ENCODE data around the gene NFKBIE.

NFKBIE gene

GRCh38 chr6:44272529-44272928 lies 7.2 kb upstream of the NFKBIE start:
- DNase-seq: no peak

DNA sequence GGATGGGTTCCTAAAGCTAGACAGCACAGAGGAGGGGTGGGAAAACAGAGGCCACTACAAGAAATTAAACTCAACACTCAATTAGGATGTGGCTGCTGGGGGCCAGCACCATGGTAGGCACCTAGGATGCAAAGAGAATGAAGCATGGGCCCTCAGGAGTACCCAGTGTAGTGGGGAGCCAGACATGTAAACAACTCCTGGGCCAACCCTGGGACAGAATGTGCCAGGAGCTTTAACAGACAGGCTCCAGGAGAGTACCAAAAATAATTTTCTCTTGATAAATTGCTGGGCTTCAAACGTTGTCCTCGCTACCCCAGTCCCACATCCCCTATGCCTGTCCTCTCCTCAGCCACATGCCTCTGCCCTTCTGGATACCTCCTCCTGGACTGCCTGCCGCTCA lies 6.6 kb upstream of the NFKBIE start:
- DNase-seq: no peak

DNA sequence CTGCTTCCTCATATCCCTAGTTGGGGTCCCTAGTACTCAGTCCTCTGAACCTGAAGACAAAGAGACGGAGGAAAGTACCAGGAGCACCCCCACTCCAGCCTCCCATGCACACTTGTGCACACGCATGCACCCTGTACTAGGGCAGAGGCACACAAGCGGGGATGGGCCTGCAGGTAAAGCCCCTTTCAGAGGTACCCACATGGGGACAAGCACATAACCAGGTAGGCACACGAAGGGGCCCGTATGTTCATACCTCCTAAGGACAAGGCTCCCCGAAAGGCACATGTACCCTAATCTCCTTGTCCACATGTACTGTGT lies 6.0 kb upstream of the NFKBIE start:
- no peak for DNase-seq

- DNase-seq: peak; percentile 73
Observed at GRCh38 chr6:44270526-44271405, 5.4 kb upstream of the NFKBIE start.

- DNase-seq: peak; percentile 65
Observed at GRCh38 chr6:44269921-44270525, 4.7 kb upstream of the NFKBIE start, which contains the start of gene TMEM151B. Gene TMEM151B, plus strand, starts transcription at chr6:44270450. Its CDS starts 293 bp downstream, at chr6:44270743.

GRCh38 chr6:44269178-44269920 lies 4.0 kb upstream of the NFKBIE start:
- DNase-seq: no peak

- DNase-seq: peak; percentile 81
Observed at GRCh38 chr6:44268095-44268628, 2.8 kb upstream of the NFKBIE start.

DNA sequence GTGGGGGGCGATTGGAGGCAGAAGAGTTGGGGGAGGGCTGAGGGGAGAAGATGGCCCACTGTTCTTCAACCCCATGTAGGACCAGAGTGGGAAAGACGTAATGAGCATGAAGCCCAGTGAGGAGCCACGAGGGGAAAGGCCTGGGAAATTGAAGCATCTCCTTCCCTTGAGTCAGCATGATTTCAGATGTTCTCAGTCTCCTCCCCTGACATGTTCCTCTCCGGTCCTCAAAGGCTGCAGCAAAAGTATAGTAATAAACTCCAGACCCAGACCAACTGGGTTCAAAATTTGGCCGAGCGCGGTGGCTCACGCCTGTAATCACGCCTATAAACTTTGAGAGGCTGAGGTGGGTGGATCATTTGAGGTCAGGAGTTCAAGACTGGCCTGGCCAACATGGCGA lies 1.9 kb upstream of the NFKBIE start:
- no peak for DNase-seq

- no peak for DNase-seq
Observed at GRCh38 chr6:44266347-44266746, 996 bp upstream of the NFKBIE start.

DNA sequence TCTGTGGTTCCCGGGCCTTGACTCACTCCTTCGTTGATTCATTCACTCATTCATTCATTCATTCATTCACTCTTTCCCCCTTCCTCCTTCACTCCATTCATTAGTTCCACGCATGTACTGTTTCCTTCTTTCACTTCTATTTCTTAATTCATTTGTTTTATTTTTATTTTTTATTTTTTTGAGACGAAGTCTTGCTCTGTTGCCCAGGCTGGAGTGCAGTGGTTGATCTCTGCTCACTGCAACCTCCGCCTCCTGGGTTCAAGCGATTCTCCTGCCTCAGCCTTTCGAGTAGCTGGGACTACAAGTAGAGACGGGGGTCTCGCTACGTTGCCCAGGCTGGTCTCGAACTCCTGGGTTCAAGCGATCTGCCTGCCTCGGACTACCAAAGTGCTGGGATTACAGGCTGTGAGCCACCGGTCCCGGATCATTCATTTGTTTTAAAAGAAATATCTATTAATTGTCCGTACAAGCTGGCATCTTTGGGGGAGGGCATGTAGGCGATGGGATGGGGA lies 427 bp upstream of the NFKBIE start:
- DNase-seq: no peak

DNA sequence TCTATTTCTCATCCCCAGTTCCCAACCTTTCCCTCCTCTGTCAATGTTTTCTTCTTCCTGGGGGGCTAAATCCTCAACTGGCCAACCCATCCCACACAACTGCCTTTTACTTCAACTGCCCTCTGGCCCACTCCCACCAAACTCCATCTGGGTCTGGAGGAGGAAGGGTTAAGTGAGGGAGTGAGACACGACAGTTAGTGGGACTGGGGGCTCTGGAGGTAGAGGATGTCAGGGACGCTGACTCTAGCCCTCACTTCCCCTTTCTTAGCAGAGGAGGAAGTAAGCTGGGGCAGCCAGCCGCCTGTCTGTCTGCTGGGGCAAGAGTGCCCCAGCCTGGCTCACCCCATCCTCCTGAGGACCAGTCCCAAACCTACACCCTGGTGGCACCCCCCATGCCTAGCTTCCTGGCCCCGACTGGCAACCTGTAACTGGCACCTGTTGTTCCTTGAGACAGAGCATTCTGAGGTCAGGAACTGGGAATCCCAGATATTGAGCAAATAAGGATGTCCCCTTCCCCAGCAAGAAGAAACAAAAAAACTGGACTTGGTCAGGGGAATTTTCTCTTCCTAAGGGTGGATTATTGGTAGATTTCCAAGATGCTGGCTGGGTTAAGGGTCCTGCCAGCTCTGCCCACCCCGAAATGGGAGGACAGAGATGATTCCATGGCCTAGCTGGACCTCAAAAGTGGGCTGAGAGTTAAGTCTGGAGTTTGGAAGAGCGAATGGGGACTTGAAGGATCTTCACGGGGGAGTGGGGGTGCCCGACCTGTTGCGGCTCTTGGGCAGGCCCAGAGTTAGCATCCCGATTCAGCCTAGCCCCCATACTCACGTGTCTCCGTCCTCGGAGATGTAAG lies 971 bp downstream of the NFKBIE start:
- no peak for DNase-seq

GRCh38 chr6:44263354-44264100 lies 1.8 kb downstream of the NFKBIE start:
- no peak for DNase-seq

GRCh38 chr6:44262467-44263353 lies 2.6 kb downstream of the NFKBIE start:
- no peak for DNase-seq

- no peak for DNase-seq
Observed at GRCh38 chr6:44261581-44261980, 3.8 kb downstream of the NFKBIE start.

DNA sequence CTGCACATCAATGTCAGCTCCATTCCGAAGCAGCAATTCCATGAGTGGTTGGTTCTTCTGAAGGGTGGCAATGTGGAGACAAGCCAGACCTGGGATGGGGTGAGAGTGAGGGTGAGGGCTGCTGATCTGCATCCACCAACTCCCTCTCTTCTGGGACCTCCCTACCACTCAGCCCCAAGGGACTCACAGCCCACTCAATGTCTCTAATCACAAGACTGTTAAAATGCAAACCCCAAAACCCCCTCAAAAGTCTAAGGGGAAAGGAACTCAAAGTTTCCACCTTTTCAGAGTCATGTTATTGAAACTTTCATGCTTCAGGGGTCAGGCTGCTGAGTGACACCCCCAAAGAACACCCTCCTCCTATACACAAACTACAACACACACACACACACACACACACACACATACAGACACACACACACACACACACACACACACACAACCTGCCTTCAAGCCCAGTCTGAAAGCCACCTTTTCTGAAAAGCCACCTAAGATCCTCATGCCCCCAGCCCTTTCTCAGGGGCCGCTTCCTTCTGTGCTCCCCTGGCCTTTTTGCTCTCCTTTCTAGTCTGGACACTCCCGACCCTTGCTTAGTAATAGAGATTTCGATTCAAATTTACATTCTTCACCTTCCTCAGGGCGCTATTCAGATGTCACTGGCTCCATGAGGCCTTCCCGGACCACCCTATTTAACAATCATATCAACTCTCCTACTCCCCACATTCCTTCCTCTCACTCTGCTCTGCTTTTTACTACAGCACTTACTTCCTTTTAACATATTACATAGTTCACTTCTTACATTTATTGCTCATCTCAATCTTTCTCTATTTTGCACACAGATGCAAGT lies 4.7 kb downstream of the NFKBIE start:
- DNase-seq: no peak

- DNase-seq: no peak
Observed at GRCh38 chr6:44260011-44260410, 5.3 kb downstream of the NFKBIE start.

- no peak for DNase-seq
Observed at GRCh38 chr6:44258921-44259320, 6.4 kb downstream of the NFKBIE start.

DNA sequence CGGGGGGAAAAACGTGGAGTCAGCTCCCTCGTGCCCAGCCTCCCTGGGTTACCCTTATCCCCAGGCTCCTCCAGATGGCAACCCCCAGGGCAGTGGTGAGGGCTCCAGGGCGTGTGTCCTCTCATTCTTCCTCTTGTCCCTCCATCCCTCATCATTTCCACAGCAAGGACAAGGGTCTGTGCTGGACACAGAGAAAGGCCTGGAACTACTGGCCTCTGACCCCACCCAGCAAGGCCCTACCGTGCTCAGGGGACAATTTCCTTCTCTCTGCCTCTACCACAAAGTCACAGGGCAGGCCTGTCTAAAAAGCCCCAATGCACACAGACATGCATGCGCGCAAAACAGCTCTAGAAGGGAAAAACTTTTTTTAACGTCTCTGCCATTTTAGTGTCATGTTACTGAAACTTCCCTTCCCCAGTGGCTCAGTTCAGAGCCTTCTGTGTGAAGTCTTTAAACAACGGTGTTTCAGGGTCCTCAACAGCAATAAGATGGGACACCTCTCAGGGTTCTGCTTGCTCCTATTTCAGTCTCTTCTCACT lies 7.0 kb downstream of the NFKBIE start:
- DNase-seq: no peak

GRCh38 chr6:44257753-44258324 lies 7.5 kb downstream of the NFKBIE start:
- no peak for DNase-seq

Data from NCI-H146 (cell line).